ENCODE data around the gene PNPLA5. TPM values are rescaled to one million over a fixed set of nuclear protein-coding genes. Genes with fewer than 3 reads are reported as not detected.

The PNPLA5 gene
- total and polyA plus RNA-seq, 4 donors = not detected

DNA sequence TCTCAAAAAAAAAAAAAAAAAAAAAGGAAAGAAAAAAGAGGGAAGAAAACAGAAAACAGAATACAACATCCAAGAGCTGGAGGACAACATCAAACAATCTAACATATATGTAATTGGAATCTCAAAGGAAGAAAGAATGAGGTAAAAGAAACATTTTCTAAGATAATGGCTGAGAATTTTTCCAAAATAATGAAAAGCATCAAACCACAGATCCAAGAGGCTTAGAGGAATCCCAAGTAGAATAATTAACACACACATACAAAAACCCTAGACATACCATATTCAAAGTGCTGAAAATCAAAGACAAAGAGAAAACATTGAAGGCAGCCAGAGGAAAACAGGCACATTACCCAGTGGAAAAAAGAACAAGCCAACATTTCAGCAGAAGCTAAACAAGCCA, 34.4 kb downstream of the PNPLA5 start:
- Histone ChIP-seq H3K9ac (ENCODE audit: low read depth in 1 of 2, low read length in 2 of 2) (no peak overlapping the region), H3K4me1 (ENCODE audit: control insufficient read depth in 4 of 4, insufficient read depth in 4 of 4, low read length in 3 of 4) (peaks cover 0 to 5% (median 2%) of the 10 kb centered on the region in 4 donors), H3K27ac (ENCODE audit: low read depth in 1 of 2, low read length in 2 of 2) (no peak overlapping the region), H3K36me3 (ENCODE audit: control insufficient read depth in 4 of 4, insufficient read depth in 3 of 4, low read depth in 1 of 4, low read length in 3 of 4) (no peaks in the 10 kb centered on the region), H3K9me3 (ENCODE audit: control insufficient read depth in 4 of 4, low read length in 3 of 4) (peaks cover 0 to 2% (median 0%) of the 10 kb centered on the region in 4 donors), H3K27me3 (ENCODE audit: control insufficient read depth in 4 of 4, insufficient read depth in 4 of 4, low read length in 3 of 4) (peaks cover 0 to 9% (median 2%) of the 10 kb centered on the region in 4 donors), H3K4me3 (ENCODE audit: low read depth in 1 of 3, low read length in 3 of 3) (no peak overlapping the region)
- no peak for DNase-seq (ENCODE audit: low spot score)
- TF ChIP-seq CTCF (IDR thresholded peaks at IDR 0.05; ENCODE audit: low read depth, low read length, missing input control) = no peak

- Histone ChIP-seq H3K9ac (ENCODE audit: low read depth in 1 of 2, low read length in 2 of 2) (no peak overlapping the region), H3K4me3 (ENCODE audit: low read depth in 1 of 3, low read length in 3 of 3) (no peak overlapping the region), H3K9me3 (ENCODE audit: control insufficient read depth in 4 of 4, low read length in 3 of 4) (peaks cover 0 to 2% (median 0%) of the 10 kb centered on the region in 4 donors), H3K4me1 (ENCODE audit: control insufficient read depth in 4 of 4, insufficient read depth in 4 of 4, low read length in 3 of 4) (no peaks in the 10 kb centered on the region), H3K27me3 (ENCODE audit: control insufficient read depth in 4 of 4, insufficient read depth in 4 of 4, low read length in 3 of 4) (peaks cover 0 to 6% (median 2%) of the 10 kb centered on the region in 4 donors), H3K36me3 (ENCODE audit: control insufficient read depth in 4 of 4, insufficient read depth in 3 of 4, low read depth in 1 of 4, low read length in 3 of 4) (no peaks in the 10 kb centered on the region), H3K27ac (ENCODE audit: low read depth in 1 of 2, low read length in 2 of 2) (no peak overlapping the region)
- 97% methylated on average over 4 of the region's 4 CpGs for WGBS
- DNase-seq (ENCODE audit: low spot score) = no peak
- TF ChIP-seq NR2F2 (IDR thresholded peaks at IDR 0.05) (no peak), CTCF (IDR thresholded peaks at IDR 0.05; ENCODE audit: low read depth, low read length, missing input control) (no peak), YY1 (IDR thresholded peaks at IDR 0.05) (no peak)
Observed at GRCh38 chr22:43855431-43855830, 36.4 kb downstream of the PNPLA5 start.

GRCh38 chr22:43854786-43855271, 37.0 kb downstream of the PNPLA5 start:
- Histone ChIP-seq H3K27ac (ENCODE audit: low read depth in 1 of 2, low read length in 2 of 2) (no peak overlapping the region), H3K9ac (ENCODE audit: low read depth in 1 of 2, low read length in 2 of 2) (no peak overlapping the region), H3K27me3 (ENCODE audit: control insufficient read depth in 4 of 4, insufficient read depth in 4 of 4, low read length in 3 of 4) (peaks cover 0 to 2% (median under 1%) of the 10 kb centered on the region in 4 donors), H3K9me3 (ENCODE audit: control insufficient read depth in 4 of 4, low read length in 3 of 4) (peaks cover 0 to 2% (median 0%) of the 10 kb centered on the region in 4 donors), H3K4me1 (ENCODE audit: control insufficient read depth in 4 of 4, insufficient read depth in 4 of 4, low read length in 3 of 4) (no peaks in the 10 kb centered on the region), H3K4me3 (ENCODE audit: low read depth in 1 of 3, low read length in 3 of 3) (no peak overlapping the region), H3K36me3 (ENCODE audit: control insufficient read depth in 4 of 4, insufficient read depth in 3 of 4, low read depth in 1 of 4, low read length in 3 of 4) (no peaks in the 10 kb centered on the region)
- no peak for DNase-seq (ENCODE audit: low spot score)
- 94% methylated on average over 13 of the region's 13 CpGs for WGBS
- TF ChIP-seq EGR1 (IDR thresholded peaks at IDR 0.05; ENCODE audit: low read depth in 2 of 2) = no peak
- TF ChIP-seq CTCF (IDR thresholded peaks at IDR 0.05; ENCODE audit: low read depth, low read length, missing input control) = no peak
- TF ChIP-seq GABPA (IDR thresholded peaks at IDR 0.05 in 1 of 2, conservative IDR thresholded peaks at IDR 0.05 in 1 of 2) = no peak
- TF ChIP-seq RAD21 (IDR thresholded peaks at IDR 0.05) = no peak
- no peak for TF ChIP-seq HNF4A (conservative IDR thresholded peaks at IDR 0.05)
- no peak for TF ChIP-seq NR2F2 (IDR thresholded peaks at IDR 0.05)
- TF ChIP-seq ATF3 (IDR thresholded peaks at IDR 0.05) = no peak

Data from liver (tissue), 9 donors.